NCI-H82 (cell line): ENCODE data around the gene CLEC12A.
"Not testable (repeated sequence)": the region's sequence is repeated elsewhere in the genome, so short reads cannot be mapped to it uniquely, and the experiment has no call there.

Experiments used
- DNase-seq: peaks from one replicate; lab custom pipeline; 2025; lab: John Stamatoyannopoulos, UW

Gene CLEC12A

DNA sequence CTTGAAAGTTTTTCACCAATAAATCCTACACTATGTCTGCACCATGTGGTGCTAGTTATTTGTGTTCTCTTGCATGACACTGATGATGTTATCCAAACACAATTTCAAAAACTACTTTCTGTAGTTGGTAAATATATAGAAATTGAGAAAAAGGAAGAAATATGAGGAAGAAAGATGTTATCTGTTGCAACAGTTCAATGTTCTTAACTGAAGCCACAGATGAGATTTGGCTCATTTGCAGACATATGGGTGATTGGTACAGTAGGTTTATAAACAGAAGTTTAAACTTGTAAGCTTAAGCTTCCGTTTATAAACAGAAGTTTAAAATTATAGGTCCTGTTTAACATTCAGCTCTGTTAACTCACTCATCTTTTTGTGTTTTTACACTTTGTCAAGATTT is at the start of gene CLEC12A:
TSS of gene CLEC12A (plus strand) at position 229 of the 400 bp plus-strand sequence. CDS start 188 bp downstream, outside the sequence.
- no peak for DNase-seq

- DNase-seq, result no peak
Measured at GRCh38 chr12:9922429-9922828, 48.8 kb upstream of the CLEC12A start.

DNA sequence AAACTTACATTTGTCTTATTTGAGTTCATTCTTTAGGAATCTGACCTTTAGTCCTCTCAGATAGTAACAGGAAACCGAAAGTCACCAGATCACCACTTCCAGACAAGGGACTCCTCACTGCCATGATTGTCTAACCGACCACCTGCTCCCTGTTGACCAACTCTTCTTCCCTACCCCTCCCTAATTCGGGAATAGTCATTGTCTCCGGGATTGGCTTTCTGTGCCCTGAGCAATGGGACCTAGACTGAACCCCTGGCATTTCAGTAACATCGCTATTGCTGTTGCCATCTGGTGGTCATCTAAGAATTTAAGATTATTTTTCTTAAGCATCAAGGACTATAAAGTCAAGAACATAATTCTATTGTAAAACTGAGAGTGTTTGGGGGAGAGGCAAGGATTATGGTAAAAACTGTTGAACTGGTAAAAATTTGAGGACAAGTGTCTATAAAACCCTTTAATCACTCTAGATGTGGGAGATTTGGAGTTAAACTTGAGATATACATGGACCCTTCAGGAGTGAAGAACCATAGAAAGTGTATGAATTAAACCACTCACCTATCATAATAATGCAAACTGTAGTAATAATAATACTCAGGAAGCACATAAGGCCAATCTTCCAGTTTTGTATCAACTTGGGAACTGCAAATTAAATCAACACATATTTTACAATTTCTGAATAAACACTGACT is 45.4 kb upstream of the CLEC12A start:
- peak; percentile 73 for DNase-seq

DNA sequence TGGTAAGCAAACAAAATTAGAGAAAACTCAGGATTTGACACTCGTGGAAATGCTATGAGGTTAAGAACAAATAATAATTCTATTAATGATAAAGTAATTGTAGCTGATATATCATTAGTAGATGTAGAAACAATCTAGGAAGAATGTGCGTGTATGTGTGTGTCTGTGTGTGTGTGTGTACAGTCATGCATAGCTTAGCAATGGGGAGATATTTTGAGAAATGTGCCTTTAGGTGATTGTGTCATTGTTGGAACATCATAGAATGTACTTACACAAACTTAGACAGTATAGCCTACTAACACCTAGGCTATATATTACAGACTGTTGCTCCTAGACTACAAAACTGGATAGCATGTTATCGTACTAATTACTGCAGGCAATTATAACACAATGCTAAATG is 44.3 kb upstream of the CLEC12A start:
- no peak for DNase-seq

DNA sequence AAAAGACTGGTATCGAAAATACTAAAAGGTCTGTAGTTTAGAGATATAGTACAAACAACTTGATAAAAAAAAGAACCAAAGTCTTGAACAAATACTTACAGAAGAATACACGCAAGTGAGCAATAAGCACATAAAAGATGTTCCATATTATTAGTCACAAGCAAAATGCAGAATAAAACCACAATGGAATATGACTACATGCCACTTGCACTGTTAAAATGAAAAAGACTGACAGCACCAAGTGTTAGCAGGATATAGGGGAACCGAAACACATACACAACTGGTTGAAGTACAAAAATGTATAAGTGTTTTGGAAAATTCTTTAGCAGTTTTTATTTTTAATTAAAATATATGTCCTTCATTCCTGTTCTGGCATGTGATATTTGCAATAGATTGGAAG is 42.6 kb upstream of the CLEC12A start:
- no peak for DNase-seq

- no peak for DNase-seq
Measured at GRCh38 chr12:9931245-9931644, 40.0 kb upstream of the CLEC12A start.

DNA sequence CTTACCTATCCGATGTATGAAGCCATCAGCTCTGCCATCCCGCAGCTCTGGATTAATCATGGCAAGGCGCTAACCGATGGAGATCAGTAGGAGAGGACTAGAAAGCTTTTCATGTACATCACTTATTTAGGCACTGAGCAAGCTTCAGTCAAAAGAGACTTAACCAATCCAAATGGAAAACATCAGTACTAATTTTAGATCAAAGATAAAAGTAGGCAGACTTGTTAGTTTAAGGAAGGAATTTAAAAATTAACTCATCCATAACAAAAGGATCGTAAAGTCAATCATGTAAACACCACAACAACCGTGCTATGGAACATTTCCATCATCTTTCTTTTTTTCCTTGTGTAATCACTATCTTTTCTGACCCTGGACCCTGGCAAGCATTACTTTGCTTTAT is 38.9 kb upstream of the CLEC12A start, which contains the start of gene CLEC2A:
TSS of gene CLEC2A (minus strand) at position 101 of the 400 bp plus-strand sequence. CDS start at position 60, 41 bp downstream.
- no peak for DNase-seq

DNA sequence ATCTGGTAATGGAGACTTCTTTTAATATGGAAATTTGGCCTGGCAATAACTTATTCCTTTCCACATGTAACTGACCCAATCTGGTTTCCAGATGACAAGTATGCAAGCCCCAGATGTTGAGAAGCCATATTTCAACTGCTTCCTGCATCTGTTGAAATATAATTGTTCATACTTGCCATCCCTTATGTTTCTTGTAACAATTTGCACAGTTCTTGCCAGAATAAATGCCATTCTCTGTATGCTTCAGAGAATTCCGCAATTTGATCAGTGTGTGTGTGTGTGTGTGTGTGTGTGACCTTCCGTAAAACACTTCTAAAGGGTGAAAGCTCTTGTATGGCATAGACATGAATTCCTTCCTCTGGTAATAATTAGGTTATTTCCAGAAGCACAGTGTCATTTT is 37.3 kb upstream of the CLEC12A start:
- DNase-seq, result no peak

GRCh38 chr12:9935026-9935425 is 36.2 kb upstream of the CLEC12A start:
- DNase-seq, result no peak

GRCh38 chr12:9936591-9936990 is 34.6 kb upstream of the CLEC12A start:
- no peak for DNase-seq

GRCh38 chr12:9940375-9940774 is 30.8 kb upstream of the CLEC12A start:
- no peak for DNase-seq

DNA sequence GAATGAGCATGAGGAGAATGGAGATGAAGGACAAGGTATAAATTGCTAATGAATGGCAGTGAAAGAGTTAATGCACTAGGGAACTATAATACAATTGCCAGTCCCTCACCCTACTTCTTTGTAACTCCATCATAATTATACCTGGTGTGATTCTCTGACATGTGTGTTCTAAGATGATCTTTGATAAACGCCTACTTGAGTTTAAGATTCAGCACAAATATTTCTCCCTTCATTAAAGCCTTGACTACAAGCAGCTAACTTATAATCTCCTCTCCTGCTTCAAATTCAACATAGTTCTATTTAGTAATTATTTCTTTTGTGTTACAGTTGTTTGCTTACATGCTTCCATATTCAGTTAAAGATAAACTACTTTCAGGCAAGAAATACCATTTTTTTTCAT is 29.4 kb upstream of the CLEC12A start:
- no peak for DNase-seq

- DNase-seq, result peak; percentile 49
Measured at GRCh38 chr12:9943240-9943639, 28.0 kb upstream of the CLEC12A start.

DNA sequence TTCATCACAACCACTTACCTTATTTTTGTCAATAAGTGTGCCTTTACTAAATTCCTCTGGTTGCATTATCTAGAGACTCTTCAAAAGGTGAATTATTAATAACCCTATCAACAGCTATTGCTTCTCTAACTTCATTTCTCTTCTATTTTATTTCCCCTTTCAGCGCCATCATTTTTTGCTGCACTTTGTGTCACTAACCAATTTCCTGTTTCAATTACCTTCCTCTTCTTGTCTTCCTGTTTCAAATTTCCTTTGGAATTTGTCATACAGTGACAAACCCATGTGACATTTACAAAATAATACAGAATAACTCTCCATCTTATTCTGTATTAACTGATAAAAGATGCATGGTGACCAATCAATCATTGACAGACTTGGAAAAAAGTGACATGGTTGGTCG is 26.8 kb upstream of the CLEC12A start:
- DNase-seq, result no peak

DNA sequence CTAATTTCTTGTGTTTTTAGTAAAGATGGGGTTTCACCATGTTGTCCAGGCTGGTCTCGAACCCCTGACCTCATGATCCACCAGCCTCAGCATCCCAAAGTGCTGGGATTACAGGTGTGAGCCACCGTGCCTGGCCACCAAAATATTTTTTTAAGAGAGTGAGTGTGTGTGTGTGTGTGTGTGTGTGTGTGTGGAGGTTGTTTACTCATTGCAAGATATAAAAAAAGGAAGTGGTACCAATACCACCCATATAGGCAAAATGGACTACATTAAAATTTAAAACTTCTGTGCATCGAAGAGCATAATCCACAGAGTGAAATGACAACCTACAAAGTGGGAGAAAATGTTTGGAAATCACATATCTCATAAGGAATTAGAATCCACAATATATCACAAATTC is 23.5 kb upstream of the CLEC12A start:
- no peak for DNase-seq

DNA sequence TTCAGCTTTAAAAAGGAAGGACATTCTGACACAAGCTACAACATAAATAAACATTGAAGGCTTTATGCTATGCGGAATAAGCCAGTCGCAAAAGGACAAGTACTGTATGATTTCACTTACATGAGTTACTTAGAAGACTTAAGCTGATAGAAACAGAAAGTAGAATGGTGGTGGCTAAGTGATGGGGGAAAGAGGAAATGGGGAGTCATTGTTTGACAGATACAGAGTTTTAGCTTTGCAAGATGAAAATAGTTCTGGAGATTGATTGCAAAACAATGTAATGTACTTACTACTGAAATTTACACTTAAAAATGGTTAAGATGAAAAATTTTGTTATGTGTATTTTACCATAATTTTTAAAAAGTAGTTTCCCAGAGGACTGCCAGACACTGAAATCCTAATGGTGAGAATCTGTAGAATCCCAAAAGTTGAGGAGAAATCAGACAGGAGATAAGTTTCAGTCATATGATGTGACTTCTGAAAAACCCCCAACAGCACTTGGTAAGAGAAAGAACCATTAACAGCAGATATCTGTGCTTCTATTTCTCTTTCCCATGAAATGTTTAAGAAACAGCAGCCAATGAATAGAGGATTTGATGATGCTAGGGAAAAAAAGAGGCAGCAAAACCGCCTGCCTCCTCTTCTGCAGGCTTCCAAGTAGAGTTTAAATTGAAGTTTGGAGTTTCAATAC is 22.5 kb upstream of the CLEC12A start:
- no peak for DNase-seq

DNA sequence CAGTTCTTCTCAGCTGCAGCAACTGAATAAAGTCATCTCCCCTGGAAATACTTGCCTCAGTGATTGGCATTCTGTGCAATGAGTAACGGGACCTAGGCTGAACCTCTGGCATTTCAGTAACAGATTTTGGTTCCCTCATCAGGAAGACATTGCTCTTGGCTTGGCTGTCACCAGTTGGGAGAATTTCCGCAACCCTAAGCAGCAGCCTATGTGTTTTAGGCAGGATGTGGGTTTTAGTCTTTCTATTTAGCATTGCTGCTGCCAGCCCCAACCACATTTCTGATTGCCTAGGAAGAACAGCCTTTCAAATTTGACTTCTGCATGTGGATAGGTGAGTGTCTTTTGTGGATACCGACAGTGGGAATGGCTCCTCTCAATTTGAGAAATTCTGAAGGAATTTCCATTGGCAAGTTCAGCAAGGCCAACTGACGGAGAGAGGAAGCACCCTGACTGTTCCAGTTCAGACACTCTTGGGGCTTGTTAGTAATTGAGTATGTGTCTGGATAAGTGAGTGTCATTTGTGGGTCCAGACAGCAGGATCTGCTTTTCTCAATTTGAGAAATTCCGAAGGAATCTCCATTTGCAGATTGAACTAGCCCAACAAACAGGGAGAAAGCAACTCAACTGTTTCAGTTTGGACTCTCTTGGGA is 20.1 kb upstream of the CLEC12A start:
- DNase-seq, result no peak

DNA sequence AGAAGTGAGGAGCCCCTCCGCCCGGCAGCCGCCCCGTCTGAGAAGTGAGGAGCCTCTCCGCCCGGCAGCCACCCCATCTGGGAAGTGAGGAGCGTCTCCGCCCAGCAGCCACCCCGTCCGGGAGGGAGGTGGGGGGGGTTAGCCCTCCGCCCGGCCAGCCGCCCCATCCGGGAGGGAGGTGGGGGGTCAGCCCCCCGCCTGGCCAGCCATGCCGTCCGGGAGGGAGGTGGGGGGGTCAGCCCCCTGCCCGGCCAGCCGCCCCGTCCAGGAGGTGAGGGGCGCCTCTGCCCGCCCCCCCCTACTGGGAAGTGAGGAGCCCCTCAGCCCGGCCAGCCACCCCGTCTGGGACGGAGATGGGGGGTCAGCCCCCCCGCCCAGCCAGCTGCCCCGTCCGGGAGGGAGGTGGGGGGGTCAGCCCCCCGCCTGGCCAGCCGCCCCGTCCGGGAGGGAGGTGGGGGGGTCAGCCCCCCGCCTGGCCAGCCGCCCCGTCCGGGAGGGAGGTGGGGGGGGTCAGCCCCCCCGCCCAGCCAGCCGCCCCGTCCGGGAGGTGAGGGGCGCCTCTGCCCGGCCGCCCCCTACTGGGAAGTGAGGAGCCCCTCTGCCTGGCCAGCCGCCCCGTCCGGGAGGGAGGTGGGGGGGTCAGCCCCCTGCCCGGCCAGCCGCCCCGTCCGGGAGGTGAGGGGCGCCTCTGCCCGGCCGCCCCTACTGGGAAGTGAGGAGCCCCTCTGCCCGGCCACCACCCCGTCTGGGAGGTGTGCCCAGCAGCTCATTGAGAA is 18.1 kb upstream of the CLEC12A start:
- not testable (repeated sequence) for DNase-seq

DNA sequence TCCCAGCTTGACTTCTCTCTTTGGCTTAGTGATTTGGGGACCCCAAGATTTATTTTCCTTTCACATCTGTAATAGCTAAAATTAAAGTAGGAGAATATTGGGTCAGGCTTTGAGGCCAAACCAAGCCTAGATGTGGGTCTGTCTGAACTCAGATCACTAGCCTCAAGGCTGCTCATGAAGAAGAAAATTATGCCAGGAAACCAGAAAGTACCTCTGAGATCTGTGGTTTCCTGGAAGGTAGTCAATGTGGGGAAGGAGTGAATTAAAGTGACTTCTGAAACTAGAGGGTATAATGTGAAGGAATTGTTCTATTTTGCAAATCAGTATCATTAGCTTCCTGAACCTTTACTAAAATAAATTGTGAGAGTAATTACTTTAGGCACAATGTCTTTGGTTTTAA is 13.4 kb upstream of the CLEC12A start:
- DNase-seq, result no peak

GRCh38 chr12:9960590-9960989 is 10.6 kb upstream of the CLEC12A start:
- no peak for DNase-seq

DNA sequence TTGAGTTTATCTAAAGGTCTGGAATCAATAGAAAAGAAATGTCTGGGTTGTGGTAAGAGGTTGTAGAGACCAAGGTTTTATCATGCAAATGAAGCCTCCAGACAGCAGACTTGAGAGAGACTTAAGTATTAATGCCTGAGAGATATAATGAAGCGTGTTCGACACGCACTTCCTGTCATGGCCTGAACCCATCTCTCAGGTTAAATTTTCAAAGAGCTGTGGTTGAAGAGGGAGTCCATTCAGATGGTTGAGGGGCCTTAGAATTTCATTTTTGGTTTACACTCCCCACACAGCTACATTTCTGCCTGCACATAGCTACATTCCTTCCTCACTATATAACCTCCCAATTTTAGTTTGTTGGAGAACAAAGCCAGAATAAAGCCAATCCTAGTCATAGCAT is 10.1 kb upstream of the CLEC12A start:
- DNase-seq, result no peak

GRCh38 chr12:9961901-9962300 is 9.3 kb upstream of the CLEC12A start:
- no peak for DNase-seq
